GM11168 (cell line): ENCODE results near the gene ITGA11.

Experiments used
- in situ Hi-C: fragments of 300-500 bp; cut with MboI; formaldehyde crosslinking; loops from one replicate; pipeline ENCODE4 v1.12.0; 2022; ENCODE audit warnings: low sequenced_read_pairs; ENCODE audit not compliant: unreplicated experiment

Gene ITGA11

GRCh38 chr15:68379759-68380290, 52.1 kb downstream of the ITGA11 start:
- in situ Hi-C loops = no loop called here

GRCh38 chr15:68379058-68379758, 52.8 kb downstream of the ITGA11 start:
- in situ Hi-C loops = no loop called here

GRCh38 chr15:68378595-68378994, 53.4 kb downstream of the ITGA11 start:
- in situ Hi-C loops = no loop called here

GRCh38 chr15:68377766-68378165, 54.2 kb downstream of the ITGA11 start:
- in situ Hi-C loops = no loop called here

GRCh38 chr15:68376447-68377060, 55.4 kb downstream of the ITGA11 start:
- in situ Hi-C loops = no loop called here

GRCh38 chr15:68375716-68376220, 56.2 kb downstream of the ITGA11 start:
- in situ Hi-C loops = no loop called here

- in situ Hi-C loops = no loop called here
Measured at GRCh38 chr15:68375191-68375631, 56.8 kb downstream of the ITGA11 start.

GRCh38 chr15:68374168-68374745, 57.7 kb downstream of the ITGA11 start:
- in situ Hi-C loops = no loop called here

- in situ Hi-C loops = no loop called here
Measured at GRCh38 chr15:68373028-68373427, 58.9 kb downstream of the ITGA11 start.

GRCh38 chr15:68372291-68372811, 59.6 kb downstream of the ITGA11 start:
- in situ Hi-C loops = no loop called here

GRCh38 chr15:68371851-68372250, 60.1 kb downstream of the ITGA11 start:
- in situ Hi-C loops = no loop called here

GRCh38 chr15:68371160-68371559, 60.8 kb downstream of the ITGA11 start:
- in situ Hi-C loops = no loop called here

GRCh38 chr15:68370768-68371151, 61.2 kb downstream of the ITGA11 start:
- in situ Hi-C loops = no loop called here

GRCh38 chr15:68369931-68370767, 61.8 kb downstream of the ITGA11 start:
- in situ Hi-C loops = no loop called here

GRCh38 chr15:68368731-68369435, 63.1 kb downstream of the ITGA11 start:
- in situ Hi-C loops = no loop called here

- in situ Hi-C loops = no loop called here
Measured at GRCh38 chr15:68367992-68368391, 64.0 kb downstream of the ITGA11 start.

- in situ Hi-C loops = no loop called here
Measured at GRCh38 chr15:68367226-68367625, 64.7 kb downstream of the ITGA11 start.

- in situ Hi-C loops = no loop called here
Measured at GRCh38 chr15:68366314-68366713, 65.6 kb downstream of the ITGA11 start.

- in situ Hi-C loops = no loop called here
Measured at GRCh38 chr15:68365770-68366169, 66.2 kb downstream of the ITGA11 start.
